NT2/D1 (cell line): ENCODE data around the gene PCDHAC2.
A peak's percentile ranks its signal among the peaks of the same experiment; 100 is the strongest.

Source experiments
- DNase-seq: peaks from one replicate; pipeline ENCODE4 v3.0.0-alpha.2; 2011; ENCODE audit warnings: low read depth, low spot score
- H3K27me3 ChIP-seq: 2 replicates; pipeline ENCODE4 v1.6.0; 2011; ENCODE audit warnings: mild to moderate bottlenecking; ENCODE audit not compliant: insufficient read length, insufficient read depth
- H3K36me3 ChIP-seq: 2 replicates; pipeline ENCODE4 v1.6.1; 2011; ENCODE audit warnings: mild to moderate bottlenecking, low read length, mixed read lengths; ENCODE audit not compliant: insufficient read depth, insufficient read length
- H3K4me1 ChIP-seq: 2 replicates; pipeline ENCODE4 v1.5.1; 2011; ENCODE audit not compliant: insufficient read depth, insufficient read length
- H3K4me3 ChIP-seq: 2 replicates; pipeline ENCODE4 v1.5.1; 2011; ENCODE audit warnings: low read depth; ENCODE audit not compliant: insufficient read length
- H3K9ac ChIP-seq: 2 replicates; pipeline ENCODE4 v1.6.0; 2011; ENCODE audit warnings: low read depth; ENCODE audit not compliant: insufficient read length
- H3K9me3 ChIP-seq: 2 replicates; pipeline ENCODE4 v1.5.1; 2011; ENCODE audit warnings: mild to moderate bottlenecking, low read length; ENCODE audit not compliant: insufficient read depth
- SUZ12 ChIP-seq: IDR thresholded peaks from 2 replicates; pipeline ENCODE4 v1.6.1; 2011; ENCODE audit not compliant: insufficient read length, insufficient read depth; ENCODE audit errors: extremely low read depth
- YY1 ChIP-seq: IDR thresholded peaks from 2 replicates; pipeline ENCODE4 v1.6.1; 2011; ENCODE audit not compliant: insufficient read length, insufficient read depth
- ZNF274 ChIP-seq: IDR thresholded peaks from 2 replicates; pipeline ENCODE4 v1.6.1; 2011; ENCODE audit warnings: mild to moderate bottlenecking, low read depth, low read length

The PCDHAC2 gene

GRCh38 chr5:140934964-140935606 is 31.2 kb upstream of the PCDHAC2 start:
- no peak for DNase-seq
- H3K27me3 ChIP-seq = no peaks in the 10 kb centered on the region
- no peaks in the 10 kb centered on the region for H3K4me1 ChIP-seq
- H3K9ac ChIP-seq = no peak overlapping the region
- no peak overlapping the region for H3K4me3 ChIP-seq
- no peaks in the 10 kb centered on the region for H3K36me3 ChIP-seq
- no peaks in the 10 kb centered on the region for H3K9me3 ChIP-seq
- no peak for TF ChIP-seq YY1
- TF ChIP-seq SUZ12 = no peak
- TF ChIP-seq ZNF274 = no peak

GRCh38 chr5:140946578-140946977 is 19.7 kb upstream of the PCDHAC2 start:
- TF ChIP-seq SUZ12 = no peak
- TF ChIP-seq ZNF274 = no peak
- no peak for TF ChIP-seq YY1
- H3K4me1 ChIP-seq = no peaks in the 10 kb centered on the region
- no peak overlapping the region for H3K4me3 ChIP-seq
- no peaks in the 10 kb centered on the region for H3K36me3 ChIP-seq
- no peaks in the 10 kb centered on the region for H3K27me3 ChIP-seq
- H3K9me3 ChIP-seq = no peaks in the 10 kb centered on the region
- no peak for DNase-seq
- H3K9ac ChIP-seq = no peak overlapping the region

- no peaks in the 10 kb centered on the region for H3K27me3 ChIP-seq
- DNase-seq = no peak
- H3K4me3 ChIP-seq = no peak overlapping the region
- no peaks in the 10 kb centered on the region for H3K4me1 ChIP-seq
- H3K9me3 ChIP-seq = no peaks in the 10 kb centered on the region
- no peak overlapping the region for H3K9ac ChIP-seq
- H3K36me3 ChIP-seq = no peaks in the 10 kb centered on the region
- no peak for TF ChIP-seq YY1
- no peak for TF ChIP-seq SUZ12
- no peak for TF ChIP-seq ZNF274
Observed at GRCh38 chr5:140951636-140952035, 14.6 kb upstream of the PCDHAC2 start.

DNA sequence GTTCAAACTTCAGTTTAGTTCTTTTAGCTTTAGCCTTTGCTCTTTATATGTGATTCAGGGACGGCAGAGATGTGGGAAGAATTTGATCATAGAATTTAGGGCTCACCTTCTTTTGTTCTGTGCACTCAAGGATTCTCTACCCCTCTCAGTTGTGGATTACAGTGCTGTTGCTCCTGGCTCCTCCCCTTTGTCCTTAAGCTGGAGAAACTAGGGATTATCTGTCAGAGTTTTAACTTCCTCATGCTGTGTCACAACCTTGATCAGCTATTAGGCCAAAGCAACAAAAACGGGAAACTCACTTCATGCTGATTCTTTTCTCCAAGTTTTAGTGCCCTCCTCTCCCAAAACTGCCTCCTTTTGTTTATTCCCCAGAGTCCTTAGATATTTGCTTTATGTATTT is 13.0 kb upstream of the PCDHAC2 start:
- Histone ChIP-seq H3K36me3 (no peaks in the 10 kb centered on the region), H3K9me3 (no peaks in the 10 kb centered on the region), H3K9ac (no peak overlapping the region), H3K27me3 (no peaks in the 10 kb centered on the region), H3K4me1 (no peaks in the 10 kb centered on the region), H3K4me3 (no peak overlapping the region)
- DNase-seq = no peak
- no peak for TF ChIP-seq ZNF274
- no peak for TF ChIP-seq SUZ12
- TF ChIP-seq YY1 = no peak

GRCh38 chr5:140962190-140962589 is 4.1 kb upstream of the PCDHAC2 start:
- TF ChIP-seq SUZ12 (no peak), ZNF274 (no peak), YY1 (no peak)

DNA sequence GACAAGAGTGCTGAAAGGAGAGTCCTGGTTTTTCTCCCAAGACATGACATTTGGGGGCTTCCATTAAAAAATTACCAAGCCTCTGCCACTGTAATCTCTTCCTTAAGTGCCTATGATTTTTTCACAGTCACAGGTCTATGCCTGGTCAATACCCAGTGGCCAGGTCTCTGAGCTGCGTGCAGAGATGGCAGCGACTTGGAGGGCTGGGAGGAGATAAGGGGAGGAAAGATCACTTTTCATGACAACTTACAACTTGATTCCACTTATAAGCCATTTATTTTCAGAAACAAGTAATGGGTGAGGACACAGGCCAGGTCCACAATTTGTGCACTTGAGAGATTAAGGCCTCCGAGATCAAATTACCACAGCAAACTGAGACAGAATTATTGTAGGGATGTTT is 1.9 kb upstream of the PCDHAC2 start:
- TF ChIP-seq YY1 = no peak
- TF ChIP-seq ZNF274 = no peak
- no peak for TF ChIP-seq SUZ12
- Histone ChIP-seq H3K4me3 (no peak overlapping the region), H3K27me3 (peaks cover 39% of the 10 kb centered on the region), H3K4me1 (no peaks in the 10 kb centered on the region), H3K9me3 (no peaks in the 10 kb centered on the region), H3K9ac (no peak overlapping the region), H3K36me3 (no peaks in the 10 kb centered on the region)
- DNase-seq = no peak

More at GRCh38 chr5:140962190-140962589, 4.1 kb upstream of the PCDHAC2 start:
- no peaks in the 10 kb centered on the region for H3K9me3 ChIP-seq
- no peak overlapping the region for H3K4me3 ChIP-seq
- peaks cover 21% of the 10 kb centered on the region for H3K27me3 ChIP-seq
- no peaks in the 10 kb centered on the region for H3K36me3 ChIP-seq
- H3K9ac ChIP-seq = no peak overlapping the region
- no peak for DNase-seq
- no peaks in the 10 kb centered on the region for H3K4me1 ChIP-seq

- Histone ChIP-seq H3K9ac (peak overlapping the region; percentile 66), H3K4me1 (no peaks in the 10 kb centered on the region), H3K27me3 (peaks cover 39% of the 10 kb centered on the region), H3K4me3 (peak overlapping the region; percentile 56), H3K9me3 (no peaks in the 10 kb centered on the region), H3K36me3 (no peaks in the 10 kb centered on the region)
- TF ChIP-seq ZNF274 (no peak), SUZ12 (no peak), YY1 (no peak)
- no peak for DNase-seq
Observed at GRCh38 chr5:140965905-140966292, 377 bp upstream of the PCDHAC2 start.
